Lower leg skin (tissue), 3 donors: ENCODE results near the gene PPP3CB.

Experiments
- POLR2A ChIP-seq, 2 donors: fragments of 450-650 bp; IDR thresholded peaks; one replicate each; pipeline ENCODE4 v1.6.1; 2016 to 2017; ENCODE audit warnings: antibody characterized with exemption in 2 of 2, mild to moderate bottlenecking in 1 of 2, moderate library complexity in 1 of 2
- TF ChIP-seq, protein P1 (sequence below), 3 donors: fragments of 450-650 bp; IDR thresholded peaks; one replicate each; pipeline ENCODE4 v1.5.1; 2016; ENCODE audit warnings: antibody characterized with exemption in 3 of 3, mild to moderate bottlenecking in 3 of 3, moderate library complexity in 2 of 3

- TF ChIP-seq, protein P1, sequence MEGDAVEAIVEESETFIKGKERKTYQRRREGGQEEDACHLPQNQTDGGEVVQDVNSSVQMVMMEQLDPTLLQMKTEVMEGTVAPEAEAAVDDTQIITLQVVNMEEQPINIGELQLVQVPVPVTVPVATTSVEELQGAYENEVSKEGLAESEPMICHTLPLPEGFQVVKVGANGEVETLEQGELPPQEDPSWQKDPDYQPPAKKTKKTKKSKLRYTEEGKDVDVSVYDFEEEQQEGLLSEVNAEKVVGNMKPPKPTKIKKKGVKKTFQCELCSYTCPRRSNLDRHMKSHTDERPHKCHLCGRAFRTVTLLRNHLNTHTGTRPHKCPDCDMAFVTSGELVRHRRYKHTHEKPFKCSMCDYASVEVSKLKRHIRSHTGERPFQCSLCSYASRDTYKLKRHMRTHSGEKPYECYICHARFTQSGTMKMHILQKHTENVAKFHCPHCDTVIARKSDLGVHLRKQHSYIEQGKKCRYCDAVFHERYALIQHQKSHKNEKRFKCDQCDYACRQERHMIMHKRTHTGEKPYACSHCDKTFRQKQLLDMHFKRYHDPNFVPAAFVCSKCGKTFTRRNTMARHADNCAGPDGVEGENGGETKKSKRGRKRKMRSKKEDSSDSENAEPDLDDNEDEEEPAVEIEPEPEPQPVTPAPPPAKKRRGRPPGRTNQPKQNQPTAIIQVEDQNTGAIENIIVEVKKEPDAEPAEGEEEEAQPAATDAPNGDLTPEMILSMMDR (IDR thresholded peaks at IDR 0.05) = no peak
- no peak for TF ChIP-seq POLR2A (IDR thresholded peaks at IDR 0.05)
Measured at GRCh38 chr10:73388228-73388627, 107.6 kb downstream of the PPP3CB start.
